Measurements from ENCODE around the gene C1QA.

DNA sequence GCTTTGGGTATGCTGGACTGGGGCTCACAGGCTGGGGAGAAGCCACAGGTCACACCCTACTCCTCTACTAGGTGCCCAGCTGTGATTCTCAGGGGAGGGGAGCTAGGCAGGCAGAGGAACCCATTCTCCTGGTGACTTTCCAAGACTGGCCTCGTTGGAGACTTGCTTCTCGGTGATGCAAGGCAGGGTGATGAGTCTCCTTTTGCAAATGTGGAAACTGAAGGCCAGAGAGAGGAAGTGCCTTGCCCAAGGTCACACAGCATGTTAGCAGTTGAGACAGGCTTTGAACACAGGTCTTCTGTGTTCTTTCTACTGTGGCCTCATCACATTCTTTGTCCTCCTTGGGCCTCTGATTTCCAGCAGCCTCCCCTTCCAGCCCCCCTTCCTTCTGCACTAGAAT, 20.5 kb upstream of the C1QA start:
- TF ChIP-seq POLR2A (IDR thresholded peaks at IDR 0.05) (no peak), CTCF (IDR thresholded peaks at IDR 0.05) (no peak)
